Transverse colon (tissue), 4 donors: ENCODE data around the gene DROSHA.
"Not testable (repeated sequence)": the region's sequence is repeated elsewhere in the genome, so short reads cannot be mapped to it uniquely, and the experiment has no call there.

Experiments used
- EP300 ChIP-seq: sonication (generic); formaldehyde crosslinking; IDR thresholded peaks from one replicate; pipeline ENCODE4 v1.6.1; 2017; ENCODE audit warnings: antibody characterized with exemption, low read depth
- POLR2A ChIP-seq: fragments of 450-650 bp; IDR thresholded peaks from one replicate; pipeline ENCODE4 v1.6.1; 2016; ENCODE audit warnings: antibody characterized with exemption, mild to moderate bottlenecking, moderate library complexity
- POLR2AphosphoS5 ChIP-seq, 3 donors: sonication (generic); formaldehyde crosslinking; IDR thresholded peaks; one replicate each; pipeline ENCODE4 v1.6.1; 2016; ENCODE audit warnings: antibody characterized with exemption in 3 of 3
- TF ChIP-seq, protein P1 (sequence below), 5 experiments: fragments of 200-600 bp in 3 of 5; fragments of 450-650 bp in 2 of 5; sonication (generic) in 3 of 5; IDR thresholded peaks; 1 replicate in 2 of 5; 2 replicates in 3 of 5; pipeline ENCODE4 v1.5.1; 2016 to 2017; ENCODE audit warnings: antibody characterized with exemption in 5 of 5, inconsistent platforms in 3 of 5, mild to moderate bottlenecking in 2 of 5, moderate library complexity in 1 of 5

GRCh38 chr5:31361704-31362528, 170.0 kb downstream of the DROSHA start:
- TF ChIP-seq, protein P1, sequence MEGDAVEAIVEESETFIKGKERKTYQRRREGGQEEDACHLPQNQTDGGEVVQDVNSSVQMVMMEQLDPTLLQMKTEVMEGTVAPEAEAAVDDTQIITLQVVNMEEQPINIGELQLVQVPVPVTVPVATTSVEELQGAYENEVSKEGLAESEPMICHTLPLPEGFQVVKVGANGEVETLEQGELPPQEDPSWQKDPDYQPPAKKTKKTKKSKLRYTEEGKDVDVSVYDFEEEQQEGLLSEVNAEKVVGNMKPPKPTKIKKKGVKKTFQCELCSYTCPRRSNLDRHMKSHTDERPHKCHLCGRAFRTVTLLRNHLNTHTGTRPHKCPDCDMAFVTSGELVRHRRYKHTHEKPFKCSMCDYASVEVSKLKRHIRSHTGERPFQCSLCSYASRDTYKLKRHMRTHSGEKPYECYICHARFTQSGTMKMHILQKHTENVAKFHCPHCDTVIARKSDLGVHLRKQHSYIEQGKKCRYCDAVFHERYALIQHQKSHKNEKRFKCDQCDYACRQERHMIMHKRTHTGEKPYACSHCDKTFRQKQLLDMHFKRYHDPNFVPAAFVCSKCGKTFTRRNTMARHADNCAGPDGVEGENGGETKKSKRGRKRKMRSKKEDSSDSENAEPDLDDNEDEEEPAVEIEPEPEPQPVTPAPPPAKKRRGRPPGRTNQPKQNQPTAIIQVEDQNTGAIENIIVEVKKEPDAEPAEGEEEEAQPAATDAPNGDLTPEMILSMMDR (IDR thresholded peaks at IDR 0.05) = not testable (repeated sequence)
- TF ChIP-seq POLR2AphosphoS5 (IDR thresholded peaks at IDR 0.05); EP300; POLR2A: not testable (repeated sequence)
